Tibial nerve (tissue), 4 donors: Measurements from ENCODE around the gene STARD13. TPM values are rescaled to one million over a fixed set of nuclear protein-coding genes. Genes with fewer than 3 reads are reported as not detected.

Experiments used
- DNase-seq, 2 donors: peaks; one replicate each; pipeline ENCODE4 v3.0.0-alpha.2; 2019; ENCODE audit warnings: low spot score in 2 of 2
- H3K27ac ChIP-seq, 4 donors: fragments of 200-600 bp; sonication (generic) in 3 of 4; one replicate each; pipeline ENCODE4 v1.5.1; 2017 to 2019; ENCODE audit warnings: mild to moderate bottlenecking in 1 of 4
- H3K27me3 ChIP-seq, 2 donors: fragments of 200-600 bp; sonication (generic) in 1 of 2; one replicate each; pipeline versions ENCODE4 v1.5.1 to v1.6.0; 2017 to 2019
- H3K36me3 ChIP-seq, 3 donors: fragments of 200-600 bp; sonication (generic); one replicate each; pipeline ENCODE4 v1.5.1; 2018 to 2019
- H3K4me1 ChIP-seq, 4 donors: fragments of 200-600 bp; sonication (generic) in 3 of 4; one replicate each; pipeline ENCODE4 v1.5.1; 2017 to 2019
- H3K4me3 ChIP-seq, 4 donors: fragments of 200-600 bp; sonication (generic) in 3 of 4; one replicate each; pipeline ENCODE4 v1.5.1; 2017 to 2019; ENCODE audit warnings: mild to moderate bottlenecking in 1 of 4, moderate library complexity in 1 of 4
- H3K9me3 ChIP-seq, 4 donors: fragments of 200-600 bp; sonication (generic) in 3 of 4; one replicate each; pipeline ENCODE4 v1.5.1; 2017 to 2019
- EP300 ChIP-seq, 2 donors: sonication (generic); formaldehyde crosslinking; IDR thresholded peaks; one replicate each; pipeline ENCODE4 v1.6.1; 2017; ENCODE audit warnings: antibody characterized with exemption in 2 of 2, mild to moderate bottlenecking in 1 of 2
- POLR2A ChIP-seq, 2 donors: fragments of 450-650 bp; IDR thresholded peaks; one replicate each; pipeline ENCODE4 v1.6.1; 2017; ENCODE audit warnings: antibody characterized with exemption in 2 of 2, mild to moderate bottlenecking in 2 of 2, moderate library complexity in 2 of 2
- WGBS, 2 donors: methylation state at CpG; one replicate each; pipeline ENCODE4 v1.1.5; 2018; 5-methylcytosine and 5-hydroxymethylcytosine counted together
- total RNA-seq, 4 donors: library from RNA; depleted of rRNA; stranded (reverse); fragments of >200 nt; gene quantifications; one replicate each; pipeline ENCODE4 v1.1.0, GENCODE V29; 2016
- TF ChIP-seq, protein P1 (sequence below), 5 experiments: fragments of 200-600 bp in 3 of 5; fragments of 450-650 bp in 2 of 5; sonication (generic) in 3 of 5; IDR thresholded peaks; one replicate each; pipeline ENCODE4 v1.5.1; 2016 to 2019; ENCODE audit warnings: antibody characterized with exemption in 5 of 5, mild to moderate bottlenecking in 3 of 5, moderate library complexity in 2 of 5

STARD13 gene
- total RNA-seq, 4 donors from 2014 or later: 52.7 to 125 (median 80.0) TPM

GRCh38 chr13:33299626-33300025 is 14.1 kb upstream of the STARD13 start:
- Histone ChIP-seq H3K27me3 (no peaks in the 10 kb centered on the region), H3K36me3 (no peaks in the 10 kb centered on the region), H3K9me3 (no peaks in the 10 kb centered on the region), H3K27ac (no peak overlapping the region), H3K4me3 (no peak overlapping the region), H3K4me1 (no peaks in the 10 kb centered on the region)
- 68 to 79% methylated on average over 3 of the region's 3 CpGs for WGBS, 2 donors
- TF ChIP-seq POLR2A (IDR thresholded peaks at IDR 0.05) (no peak), EP300 (IDR thresholded peaks at IDR 0.05) (no peak)
- TF ChIP-seq, protein P1, sequence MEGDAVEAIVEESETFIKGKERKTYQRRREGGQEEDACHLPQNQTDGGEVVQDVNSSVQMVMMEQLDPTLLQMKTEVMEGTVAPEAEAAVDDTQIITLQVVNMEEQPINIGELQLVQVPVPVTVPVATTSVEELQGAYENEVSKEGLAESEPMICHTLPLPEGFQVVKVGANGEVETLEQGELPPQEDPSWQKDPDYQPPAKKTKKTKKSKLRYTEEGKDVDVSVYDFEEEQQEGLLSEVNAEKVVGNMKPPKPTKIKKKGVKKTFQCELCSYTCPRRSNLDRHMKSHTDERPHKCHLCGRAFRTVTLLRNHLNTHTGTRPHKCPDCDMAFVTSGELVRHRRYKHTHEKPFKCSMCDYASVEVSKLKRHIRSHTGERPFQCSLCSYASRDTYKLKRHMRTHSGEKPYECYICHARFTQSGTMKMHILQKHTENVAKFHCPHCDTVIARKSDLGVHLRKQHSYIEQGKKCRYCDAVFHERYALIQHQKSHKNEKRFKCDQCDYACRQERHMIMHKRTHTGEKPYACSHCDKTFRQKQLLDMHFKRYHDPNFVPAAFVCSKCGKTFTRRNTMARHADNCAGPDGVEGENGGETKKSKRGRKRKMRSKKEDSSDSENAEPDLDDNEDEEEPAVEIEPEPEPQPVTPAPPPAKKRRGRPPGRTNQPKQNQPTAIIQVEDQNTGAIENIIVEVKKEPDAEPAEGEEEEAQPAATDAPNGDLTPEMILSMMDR (IDR thresholded peaks at IDR 0.05): no peak
- DNase-seq: no peak

GRCh38 chr13:33296793-33297425 is 11.4 kb upstream of the STARD13 start:
- Histone ChIP-seq H3K27me3 (no peaks in the 10 kb centered on the region), H3K4me1 (peaks cover 0 to 13% (median 2%) of the 10 kb centered on the region in 4 donors), H3K9me3 (no peaks in the 10 kb centered on the region), H3K27ac (no peak overlapping the region), H3K36me3 (no peaks in the 10 kb centered on the region), H3K4me3 (no peak overlapping the region)
- WGBS, 2 donors: 93 to 95% methylated on average over 7 of the region's 7 CpGs
- TF ChIP-seq POLR2A (IDR thresholded peaks at IDR 0.05) (no peak), EP300 (IDR thresholded peaks at IDR 0.05) (no peak)
- TF ChIP-seq, protein P1 (IDR thresholded peaks at IDR 0.05): no peak
- DNase-seq: no peak

DNA sequence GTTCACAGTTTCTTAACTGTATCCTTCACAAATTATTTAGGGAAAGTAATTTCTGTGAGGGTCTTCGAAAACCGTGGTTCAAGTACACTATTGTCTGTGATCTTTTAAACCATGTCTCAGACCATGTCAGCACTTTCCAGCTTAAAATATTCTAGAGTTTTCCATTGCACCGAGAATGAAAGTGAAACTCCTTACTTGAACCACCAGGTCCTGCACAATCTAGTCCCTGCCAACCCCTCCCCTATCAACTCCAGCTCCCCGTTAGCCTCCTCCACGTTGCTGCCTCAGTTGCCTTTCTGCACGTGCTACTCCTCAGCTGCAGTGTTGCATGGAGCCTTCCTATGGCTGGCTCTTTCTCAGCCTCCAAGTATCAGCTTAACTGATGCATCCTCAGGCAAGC is 7.2 kb upstream of the STARD13 start:
- Histone ChIP-seq H3K36me3 (no peaks in the 10 kb centered on the region), H3K27me3 (no peaks in the 10 kb centered on the region), H3K27ac (peak overlapping the region in 3 of 4 donors; percentile 51 to 97 (median 97)), H3K4me1 (peaks cover 0 to 42% (median 12%) of the 10 kb centered on the region in 4 donors), H3K4me3 (peak overlapping the region in 2 of 4 donors; percentile 7 to 25), H3K9me3 (no peaks in the 10 kb centered on the region)
- WGBS, 2 donors: 56 to 63% methylated on average over 6 of the region's 6 CpGs
- no peak for DNase-seq
- no peak for TF ChIP-seq EP300 (IDR thresholded peaks at IDR 0.05)
- no peak for TF ChIP-seq POLR2A (IDR thresholded peaks at IDR 0.05)
- TF ChIP-seq, protein P1 (IDR thresholded peaks at IDR 0.05): no peak

- TF ChIP-seq EP300 (IDR thresholded peaks at IDR 0.05) (no peak), POLR2A (IDR thresholded peaks at IDR 0.05) (no peak)
- TF ChIP-seq, protein P1 (IDR thresholded peaks at IDR 0.05): no peak
- Histone ChIP-seq H3K4me1 (peaks cover 0 to 58% (median 21%) of the 10 kb centered on the region in 4 donors), H3K27me3 (no peaks in the 10 kb centered on the region), H3K36me3 (no peaks in the 10 kb centered on the region), H3K9me3 (no peaks in the 10 kb centered on the region), H3K27ac (peak overlapping the region in 3 of 4 donors; percentile 54 to 97 (median 97)), H3K4me3 (no peak overlapping the region)
- 86 to 87% methylated on average over 3 of the region's 3 CpGs for WGBS, 2 donors
- no peak for DNase-seq
These were observed 4.9 kb upstream of the STARD13 start for GRCh38 chr13:33290421-33290965.

DNA sequence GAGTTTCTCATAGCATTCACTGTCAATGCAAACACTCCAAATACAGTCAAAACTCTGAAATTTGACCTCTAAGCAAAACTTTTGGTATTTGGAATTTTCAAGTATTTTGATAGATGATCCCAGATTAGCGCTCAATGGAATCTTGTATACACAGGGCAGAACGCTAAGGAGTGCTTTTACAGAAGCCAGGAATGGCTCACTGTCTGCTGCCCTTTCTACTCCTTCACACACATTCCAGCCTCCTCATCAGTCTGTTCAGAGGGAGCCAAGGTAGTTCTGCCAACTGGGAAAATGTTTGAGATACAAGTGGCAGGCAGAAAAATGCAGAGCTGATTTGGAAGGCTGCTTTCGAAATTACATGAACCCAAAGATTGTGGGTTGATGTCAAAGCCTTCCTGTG is 4.4 kb upstream of the STARD13 start:
- Histone ChIP-seq H3K27ac (peak overlapping the region; percentile 7 to 97 (median 76)), H3K9me3 (no peaks in the 10 kb centered on the region), H3K27me3 (no peaks in the 10 kb centered on the region), H3K36me3 (no peaks in the 10 kb centered on the region), H3K4me1 (peaks cover 0 to 58% (median 21%) of the 10 kb centered on the region in 4 donors), H3K4me3 (no peak overlapping the region)
- TF ChIP-seq, protein P1 (IDR thresholded peaks at IDR 0.05): no peak
- no peak for TF ChIP-seq POLR2A (IDR thresholded peaks at IDR 0.05)
- TF ChIP-seq EP300 (IDR thresholded peaks at IDR 0.05): no peak
- DNase-seq: no peak
- WGBS, 2 donors: 53 to 70% methylated on average over 3 of the region's 3 CpGs
